GM21515 (cell line): Measurements from ENCODE around the gene SEMA5B.
A peak's percentile ranks its signal among the peaks of the same experiment; 100 is the strongest.

ENCODE experiments used
- ATAC-seq: cut with Tn5 transposase; IDR thresholded peaks from one replicate; pipeline ENCODE4 v1.9.1; 2021; ENCODE audit not compliant: unreplicated experiment

SEMA5B gene

GRCh38 chr3:122908251-122908650 lies 119.3 kb downstream of the SEMA5B start:
- no peak for ATAC-seq

GRCh38 chr3:122907471-122907870 lies 120.1 kb downstream of the SEMA5B start:
- no peak for ATAC-seq

GRCh38 chr3:122903171-122903570 lies 124.4 kb downstream of the SEMA5B start:
- ATAC-seq, result no peak

- no peak for ATAC-seq
These were observed 125.2 kb downstream of the SEMA5B start for GRCh38 chr3:122902326-122902725.

- ATAC-seq, result no peak
These were observed 129.3 kb downstream of the SEMA5B start for GRCh38 chr3:122898298-122898697.

- no peak for ATAC-seq
These were observed 133.6 kb downstream of the SEMA5B start for GRCh38 chr3:122893754-122894668.

GRCh38 chr3:122893282-122893681 lies 134.3 kb downstream of the SEMA5B start:
- ATAC-seq, result peak; percentile 52

GRCh38 chr3:122892118-122892960 lies 135.2 kb downstream of the SEMA5B start:
- no peak for ATAC-seq

- ATAC-seq, result no peak
These were observed 136.8 kb downstream of the SEMA5B start for GRCh38 chr3:122890720-122891220.

- ATAC-seq, result peak; percentile 58
These were observed 137.4 kb downstream of the SEMA5B start for GRCh38 chr3:122890077-122890719.

GRCh38 chr3:122886946-122887345 lies 140.6 kb downstream of the SEMA5B start:
- no peak for ATAC-seq

- ATAC-seq, result no peak
These were observed 141.3 kb downstream of the SEMA5B start for GRCh38 chr3:122886251-122886650.

GRCh38 chr3:122882361-122882947 lies 145.1 kb downstream of the SEMA5B start:
- no peak for ATAC-seq

- no peak for ATAC-seq
These were observed 146.9 kb downstream of the SEMA5B start for GRCh38 chr3:122880624-122881023.

GRCh38 chr3:122880173-122880572 lies 147.4 kb downstream of the SEMA5B start:
- no peak for ATAC-seq

- ATAC-seq, result no peak
These were observed 151.9 kb downstream of the SEMA5B start for GRCh38 chr3:122875547-122876127.

GRCh38 chr3:122873741-122874515 lies 153.6 kb downstream of the SEMA5B start:
- ATAC-seq, result no peak

GRCh38 chr3:122868322-122868721 lies 159.2 kb downstream of the SEMA5B start:
- no peak for ATAC-seq

- ATAC-seq, result no peak
These were observed 163.1 kb downstream of the SEMA5B start for GRCh38 chr3:122864498-122864897.

- ATAC-seq, result no peak
These were observed 165.2 kb downstream of the SEMA5B start for GRCh38 chr3:122862381-122862780.
